ENCODE measurements around the gene UQCRQ. TPM values are rescaled to one million over a fixed set of nuclear protein-coding genes. Genes with fewer than 3 reads are reported as not detected.

Gene UQCRQ
- total RNA-seq, 1 donor from 2014 or later, result 271 TPM

- ATAC-seq, result no peak
- intact Hi-C loops (cut with DNase I), result no loop called here
- H3K9me3 ChIP-seq, result no peaks in the 10 kb centered on the region
- no peaks in the 10 kb centered on the region for H3K27me3 ChIP-seq (ENCODE audit: low read depth)
- DNase-seq, result no peak
- H3K27ac ChIP-seq, result no peak overlapping the region
- peaks cover 16% of the 10 kb centered on the region for H3K4me1 ChIP-seq
- TF ChIP-seq CTCF (IDR thresholded peaks at IDR 0.05), result no peak
- no peak overlapping the region for H3K4me3 ChIP-seq
- peaks cover 64% of the 10 kb centered on the region for H3K36me3 ChIP-seq
These were observed 35.3 kb downstream of the UQCRQ start for GRCh38 chr5:132901730-132902129.

GRCh38 chr5:132905938-132906337 lies 39.5 kb downstream of the UQCRQ start:
- no peaks in the 10 kb centered on the region for H3K9me3 ChIP-seq
- H3K27me3 ChIP-seq (ENCODE audit: low read depth), result no peaks in the 10 kb centered on the region
- DNase-seq (no peak), ATAC-seq (peak; percentile 72 to 81)
- peaks cover 39% of the 10 kb centered on the region for H3K36me3 ChIP-seq
- H3K4me3 ChIP-seq, result no peak overlapping the region
- peaks cover 16% of the 10 kb centered on the region for H3K4me1 ChIP-seq
- TF ChIP-seq CTCF (IDR thresholded peaks at IDR 0.05), result peak; percentile 16
- intact Hi-C loops (cut with DNase I), result no loop called here
- H3K27ac ChIP-seq, result no peak overlapping the region

- Histone ChIP-seq H3K4me3 (no peak overlapping the region), H3K36me3 (peaks cover 41% of the 10 kb centered on the region), H3K9me3 (no peaks in the 10 kb centered on the region), H3K4me1 (peaks cover 16% of the 10 kb centered on the region), H3K27me3 (ENCODE audit: low read depth) (no peaks in the 10 kb centered on the region), H3K27ac (no peak overlapping the region)
- DNase-seq, result no peak
- ATAC-seq, result no peak
- no peak for TF ChIP-seq CTCF (IDR thresholded peaks at IDR 0.05)
- intact Hi-C loops (cut with DNase I), result no loop called here
These were observed 40.7 kb downstream of the UQCRQ start for GRCh38 chr5:132907161-132907560.

GRCh38 chr5:132909702-132910101 lies 43.3 kb downstream of the UQCRQ start:
- intact Hi-C loops (cut with DNase I), result no loop called here
- no peak for ATAC-seq
- no peak overlapping the region for H3K4me3 ChIP-seq
- peaks cover 16% of the 10 kb centered on the region for H3K4me1 ChIP-seq
- DNase-seq, result no peak
- no peak for TF ChIP-seq CTCF (IDR thresholded peaks at IDR 0.05)
- H3K27ac ChIP-seq, result no peak overlapping the region
- H3K36me3 ChIP-seq, result peaks cover 42% of the 10 kb centered on the region
- no peaks in the 10 kb centered on the region for H3K9me3 ChIP-seq
- no peaks in the 10 kb centered on the region for H3K27me3 ChIP-seq (ENCODE audit: low read depth)

- Histone ChIP-seq H3K4me1 (no peaks in the 10 kb centered on the region), H3K36me3 (peaks cover 71% of the 10 kb centered on the region), H3K27ac (no peak overlapping the region), H3K27me3 (ENCODE audit: low read depth) (no peaks in the 10 kb centered on the region), H3K9me3 (no peaks in the 10 kb centered on the region), H3K4me3 (no peak overlapping the region)
- intact Hi-C loops (cut with DNase I), result no loop called here
- TF ChIP-seq CTCF (IDR thresholded peaks at IDR 0.05), result no peak
- ATAC-seq (peak; percentile 37 to 44), DNase-seq (no peak)
These were observed 49.2 kb downstream of the UQCRQ start for GRCh38 chr5:132915681-132916080.

GRCh38 chr5:132916086-132916485 lies 49.6 kb downstream of the UQCRQ start:
- ATAC-seq (no peak), DNase-seq (no peak)
- Histone ChIP-seq H3K27me3 (ENCODE audit: low read depth) (no peaks in the 10 kb centered on the region), H3K4me1 (no peaks in the 10 kb centered on the region), H3K36me3 (peaks cover 74% of the 10 kb centered on the region), H3K27ac (no peak overlapping the region), H3K9me3 (no peaks in the 10 kb centered on the region), H3K4me3 (no peak overlapping the region)
- intact Hi-C loops (cut with DNase I), result no loop called here
- TF ChIP-seq CTCF (IDR thresholded peaks at IDR 0.05), result no peak

Measured in lower lobe of right lung (tissue), 2 donors.